GM18861 (cell line): ENCODE data around the gene NPAS2.

ENCODE experiments used
- ATAC-seq: cut with Tn5 transposase; IDR thresholded peaks from one replicate; pipeline ENCODE4 v1.9.1; 2021; ENCODE audit not compliant: unreplicated experiment

NPAS2 gene

GRCh38 chr2:100938031-100939026 lies 118.4 kb downstream of the NPAS2 start:
- no peak for ATAC-seq

GRCh38 chr2:100939445-100939844 lies 119.5 kb downstream of the NPAS2 start:
- ATAC-seq, result no peak

- no peak for ATAC-seq
Observed at GRCh38 chr2:100940240-100940639, 120.3 kb downstream of the NPAS2 start.

- no peak for ATAC-seq
Observed at GRCh38 chr2:100940766-100941645, 121.1 kb downstream of the NPAS2 start.

- ATAC-seq, result no peak
Observed at GRCh38 chr2:100941646-100942240, 121.8 kb downstream of the NPAS2 start.

- ATAC-seq, result no peak
Observed at GRCh38 chr2:100944617-100945432, 124.9 kb downstream of the NPAS2 start.

- no peak for ATAC-seq
Observed at GRCh38 chr2:100945433-100945740, 125.4 kb downstream of the NPAS2 start.

- no peak for ATAC-seq
Observed at GRCh38 chr2:100945930-100946607, 126.1 kb downstream of the NPAS2 start.

- ATAC-seq, result no peak
Observed at GRCh38 chr2:100948942-100949811, 129.2 kb downstream of the NPAS2 start.

GRCh38 chr2:100952512-100952911 lies 132.6 kb downstream of the NPAS2 start:
- ATAC-seq, result no peak

GRCh38 chr2:100953406-100954043 lies 133.6 kb downstream of the NPAS2 start:
- no peak for ATAC-seq

GRCh38 chr2:100954044-100954420 lies 134.1 kb downstream of the NPAS2 start:
- ATAC-seq, result no peak

- no peak for ATAC-seq
Observed at GRCh38 chr2:100955226-100955625, 135.3 kb downstream of the NPAS2 start.

- no peak for ATAC-seq
Observed at GRCh38 chr2:100956081-100956480, 136.1 kb downstream of the NPAS2 start.

- no peak for ATAC-seq
Observed at GRCh38 chr2:100957996-100958653, 138.2 kb downstream of the NPAS2 start.

- ATAC-seq, result no peak
Observed at GRCh38 chr2:100959225-100959880, 139.4 kb downstream of the NPAS2 start.

GRCh38 chr2:100960688-100961087 lies 140.7 kb downstream of the NPAS2 start:
- no peak for ATAC-seq
